Fibroblast of the aortic adventitia (primary cell): Measurements from ENCODE around the gene LPAR1. TPM values are rescaled to one million over a fixed set of nuclear protein-coding genes. Genes with fewer than 3 reads are reported as not detected.

Experiments used
- DNase-seq: peaks from one replicate; pipeline ENCODE4 v3.0.0-alpha.2; 2010; ENCODE audit warnings: low read depth
- H3K4me3 ChIP-seq: 2 replicates; pipeline ENCODE4 v1.5.1; 2011; ENCODE audit warnings: low read depth, mild to moderate bottlenecking, control low read depth, low read length, moderate library complexity
- total RNA-seq: library from RNA; depleted of rRNA; stranded (reverse); fragments of >200 nt; gene quantifications from 2 replicates; pipeline ENCODE4 v1.2.3, GENCODE V29; 2012; ENCODE audit warnings: low replicate concordance
- TF ChIP-seq, protein P1 (sequence below): IDR thresholded peaks from 2 replicates; pipeline ENCODE4 v1.5.1; 2011; ENCODE audit warnings: mild to moderate bottlenecking, low read length, control low read depth, inconsistent platforms; ENCODE audit not compliant: insufficient read depth

LPAR1 gene
- total RNA-seq, 1 donor = 265 TPM

DNA sequence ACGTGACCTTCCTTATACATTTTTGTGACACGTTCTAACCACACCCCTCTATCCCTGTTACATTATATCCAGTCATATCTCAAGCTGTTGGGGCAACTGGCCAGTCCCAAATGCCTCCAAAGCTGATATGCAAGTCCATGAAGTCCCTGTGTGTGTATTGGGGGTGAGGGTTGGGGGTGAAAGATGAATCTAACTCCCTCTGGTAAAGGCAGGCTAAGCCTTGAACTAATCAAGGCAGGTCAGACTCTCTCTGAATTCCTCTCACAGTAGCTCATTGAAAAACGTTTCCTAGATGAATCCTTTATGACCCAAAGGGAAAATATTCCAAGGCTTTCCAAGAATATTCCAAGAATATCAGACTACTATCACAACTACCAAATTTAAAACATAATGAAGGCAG lies 195.3 kb downstream of the LPAR1 start:
- H3K4me3 ChIP-seq = no peak overlapping the region
- DNase-seq = peak; percentile 74
- TF ChIP-seq, protein P1, sequence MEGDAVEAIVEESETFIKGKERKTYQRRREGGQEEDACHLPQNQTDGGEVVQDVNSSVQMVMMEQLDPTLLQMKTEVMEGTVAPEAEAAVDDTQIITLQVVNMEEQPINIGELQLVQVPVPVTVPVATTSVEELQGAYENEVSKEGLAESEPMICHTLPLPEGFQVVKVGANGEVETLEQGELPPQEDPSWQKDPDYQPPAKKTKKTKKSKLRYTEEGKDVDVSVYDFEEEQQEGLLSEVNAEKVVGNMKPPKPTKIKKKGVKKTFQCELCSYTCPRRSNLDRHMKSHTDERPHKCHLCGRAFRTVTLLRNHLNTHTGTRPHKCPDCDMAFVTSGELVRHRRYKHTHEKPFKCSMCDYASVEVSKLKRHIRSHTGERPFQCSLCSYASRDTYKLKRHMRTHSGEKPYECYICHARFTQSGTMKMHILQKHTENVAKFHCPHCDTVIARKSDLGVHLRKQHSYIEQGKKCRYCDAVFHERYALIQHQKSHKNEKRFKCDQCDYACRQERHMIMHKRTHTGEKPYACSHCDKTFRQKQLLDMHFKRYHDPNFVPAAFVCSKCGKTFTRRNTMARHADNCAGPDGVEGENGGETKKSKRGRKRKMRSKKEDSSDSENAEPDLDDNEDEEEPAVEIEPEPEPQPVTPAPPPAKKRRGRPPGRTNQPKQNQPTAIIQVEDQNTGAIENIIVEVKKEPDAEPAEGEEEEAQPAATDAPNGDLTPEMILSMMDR = no peak

DNA sequence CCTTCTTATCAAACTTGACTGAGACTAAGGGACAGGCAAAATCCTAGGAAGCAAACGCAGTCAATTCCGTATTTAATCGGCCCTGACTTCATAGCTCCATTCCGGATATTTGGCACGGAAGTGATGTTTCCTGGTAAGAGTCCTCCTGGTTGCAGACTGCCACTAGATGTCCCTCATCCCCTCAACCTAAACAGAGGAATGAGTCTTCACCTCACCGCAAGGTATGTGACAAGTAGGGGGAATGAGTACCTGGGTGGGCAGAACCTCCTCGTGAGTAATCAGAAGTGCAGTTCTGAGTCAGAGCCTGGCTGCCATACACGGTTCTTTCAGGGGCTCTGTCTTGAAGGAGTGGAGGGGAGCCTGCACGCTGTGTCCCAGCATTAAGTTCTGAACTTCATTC lies 196.1 kb downstream of the LPAR1 start:
- H3K4me3 ChIP-seq = no peak overlapping the region
- DNase-seq = no peak
- TF ChIP-seq, protein P1 = no peak

DNA sequence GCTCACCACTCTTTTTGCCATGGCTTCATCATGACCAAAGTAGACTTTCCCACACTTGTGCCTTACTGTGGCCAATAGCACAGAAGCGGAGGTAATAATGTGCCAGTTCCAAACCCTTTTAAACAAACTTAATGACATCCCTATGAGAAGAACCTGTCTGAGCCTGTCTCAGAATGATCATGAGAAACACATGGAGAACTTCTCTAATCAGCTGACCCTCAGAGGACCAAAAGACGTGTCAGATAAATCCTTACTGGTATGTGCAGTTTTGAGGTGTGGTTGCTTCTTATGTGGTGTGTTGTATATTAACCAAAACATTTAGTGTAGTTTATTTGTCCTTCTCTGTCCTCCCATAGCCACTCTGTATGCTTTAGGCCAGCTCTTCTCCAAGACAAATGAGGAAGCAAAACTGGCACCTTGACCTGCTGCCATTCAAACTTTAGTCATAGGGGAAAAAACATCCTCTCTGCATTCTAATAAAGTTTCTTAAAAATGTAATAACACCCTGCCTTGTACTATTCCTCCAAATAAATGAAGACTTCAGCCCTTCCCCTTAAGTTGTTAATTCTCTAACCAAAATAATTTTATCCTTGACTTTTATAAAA lies 200.8 kb downstream of the LPAR1 start:
- no peak for DNase-seq
- H3K4me3 ChIP-seq = no peak overlapping the region
- TF ChIP-seq, protein P1 = no peak

DNA sequence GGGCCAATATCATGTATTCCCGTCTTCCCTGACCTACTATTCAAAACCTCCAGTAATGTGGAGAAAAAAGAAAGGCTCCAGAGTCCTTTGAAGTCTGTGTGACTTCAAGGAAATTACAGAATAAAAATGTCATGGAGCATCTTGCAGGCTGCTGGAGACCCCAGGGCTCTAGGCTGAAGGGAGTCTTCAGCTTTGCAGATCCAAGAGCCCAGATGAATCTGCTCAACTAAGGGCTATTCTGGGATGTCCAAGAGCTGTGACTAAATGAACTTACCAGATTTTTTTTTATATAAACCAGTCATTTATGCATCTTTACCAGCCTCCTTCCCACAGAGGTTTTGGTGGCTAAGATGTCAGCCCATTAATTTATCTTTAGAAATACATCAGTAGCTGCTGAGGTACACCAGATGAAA lies 202.4 kb downstream of the LPAR1 start:
- peak; percentile 55 for DNase-seq
- H3K4me3 ChIP-seq = no peak overlapping the region
- TF ChIP-seq, protein P1 = no peak

DNA sequence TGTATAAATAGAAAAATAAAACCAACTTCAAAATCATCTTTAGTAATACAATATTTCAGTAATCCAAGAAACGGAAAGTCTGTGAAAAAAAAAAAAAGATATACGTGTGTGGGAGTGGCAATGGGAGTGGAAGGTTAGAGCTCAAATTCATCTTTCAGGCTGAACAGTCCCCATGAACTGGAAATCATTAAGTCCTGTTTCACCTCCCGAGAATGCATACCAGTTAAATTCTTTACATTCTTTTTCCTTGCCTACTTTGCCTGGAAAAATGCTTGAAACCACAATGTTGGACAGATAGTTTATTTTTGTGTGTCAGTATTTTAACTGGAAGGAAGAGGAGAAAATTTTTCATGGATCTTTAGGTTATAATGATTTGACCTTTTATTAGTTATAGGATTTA lies 202.9 kb downstream of the LPAR1 start:
- DNase-seq = peak; percentile 94
- no peak overlapping the region for H3K4me3 ChIP-seq
- TF ChIP-seq, protein P1 = no peak

DNA sequence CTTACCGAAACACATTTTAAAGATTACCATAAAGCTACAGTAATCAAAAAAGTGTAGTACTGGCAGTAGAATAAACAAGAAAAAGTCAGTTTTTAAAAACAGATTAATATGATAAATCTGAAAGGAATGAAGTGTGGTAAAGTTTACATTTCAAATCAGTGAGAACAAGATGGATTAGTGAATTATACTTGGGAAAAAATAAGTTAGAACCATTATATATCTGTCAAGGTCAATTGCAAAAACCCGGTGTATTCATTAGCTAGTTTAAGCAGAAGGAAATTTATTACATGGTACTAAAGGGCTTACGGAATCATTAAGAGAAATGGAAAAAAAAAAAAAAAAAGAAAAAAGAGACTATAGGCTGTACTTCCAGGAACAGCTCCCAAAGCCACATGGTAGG lies 205.3 kb downstream of the LPAR1 start:
- H3K4me3 ChIP-seq = no peak overlapping the region
- no peak for DNase-seq
- TF ChIP-seq, protein P1 = no peak

DNA sequence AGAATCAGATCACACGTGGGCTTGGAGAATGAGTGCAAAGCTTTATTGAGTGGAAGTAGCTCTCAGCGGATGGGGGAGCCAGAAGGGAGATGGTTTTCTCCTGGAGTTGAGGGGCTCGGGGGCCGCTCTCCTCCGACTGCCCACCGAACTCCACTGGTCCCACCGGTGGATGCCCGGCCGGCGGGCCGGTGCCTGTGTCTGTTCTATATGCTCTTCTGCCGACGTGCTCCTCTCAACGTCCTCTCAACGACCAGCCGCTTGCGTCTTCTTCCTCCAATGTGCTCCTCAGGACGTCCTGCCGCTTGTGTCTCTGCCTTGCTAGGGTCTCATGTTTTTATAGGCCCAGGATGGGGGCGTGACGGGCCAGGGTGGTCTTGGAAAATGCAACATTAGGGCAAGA lies 207.8 kb downstream of the LPAR1 start:
- no peak for DNase-seq
- H3K4me3 ChIP-seq = no peak overlapping the region
- TF ChIP-seq, protein P1 = no peak
